DOHH2 (cell line): ENCODE data around the gene SRA1.
A peak's percentile ranks its signal among the peaks of the same experiment; 100 is the strongest.

Experiments used
- H3F3A ChIP-seq: fragments of 200-600 bp; sonication (generic), shearing (Covaris generic); 2 replicates; pipeline ENCODE4 v1.6.0; 2016; ENCODE audit warnings: antibody characterized with exemption, mild to moderate bottlenecking; ENCODE audit not compliant: control insufficient read depth, insufficient read depth
- H3K27ac ChIP-seq: fragments of 200-600 bp; sonication (generic); 2 replicates; pipeline ENCODE4 v1.5.1; 2014; ENCODE audit warnings: low read depth, mild to moderate bottlenecking, low read length, moderate library complexity
- H3K27me3 ChIP-seq: fragments of 200-600 bp; sonication (generic); 2 replicates; pipeline ENCODE4 v1.6.1; 2014; ENCODE audit warnings: mild to moderate bottlenecking, low read length, mixed read lengths; ENCODE audit not compliant: control insufficient read depth
- H3K36me3 ChIP-seq: fragments of 200-600 bp; sonication (generic); 2 replicates; pipeline ENCODE4 v1.6.1; 2014; ENCODE audit warnings: mild to moderate bottlenecking, low read length, moderate library complexity, mixed read lengths; ENCODE audit not compliant: control insufficient read depth
- H3K4me1 ChIP-seq: fragments of 200-600 bp; sonication (generic); 2 replicates; pipeline ENCODE4 v1.6.1; 2014; ENCODE audit warnings: mild to moderate bottlenecking, low read length, mixed read lengths; ENCODE audit not compliant: control insufficient read depth
- H3K4me2 ChIP-seq: fragments of 200-600 bp; sonication (generic); 2 replicates; pipeline ENCODE4 v1.6.0; 2014; ENCODE audit warnings: mild to moderate bottlenecking, low read length, moderate library complexity
- H3K4me3 ChIP-seq: fragments of 200-600 bp; sonication (generic); 2 replicates; pipeline ENCODE4 v1.5.1; 2014; ENCODE audit warnings: mild to moderate bottlenecking, low read length, mixed read lengths
- H3K79me2 ChIP-seq: fragments of 200-600 bp; sonication (generic); 2 replicates; pipeline ENCODE4 v1.6.1; 2014; ENCODE audit warnings: mild to moderate bottlenecking, low read length, mixed read lengths; ENCODE audit not compliant: control insufficient read depth
- H3K9me2 ChIP-seq: fragments of 200-600 bp; sonication (generic); replicated peaks from 2 replicates; pipeline ENCODE4 v1.6.1; 2014; ENCODE audit warnings: mild to moderate bottlenecking, low read length, mixed read lengths; ENCODE audit not compliant: control insufficient read depth
- H3K9me3 ChIP-seq: fragments of 200-600 bp; sonication (generic); 2 replicates; pipeline ENCODE4 v1.6.1; 2014; ENCODE audit warnings: antibody characterized with exemption, low read length, mixed read lengths; ENCODE audit not compliant: control insufficient read depth, insufficient read depth
- H4K20me1 ChIP-seq: fragments of 200-600 bp; sonication (generic); 2 replicates; pipeline ENCODE4 v1.6.0; 2014; ENCODE audit warnings: low read depth, mild to moderate bottlenecking, antibody characterized with exemption, low read length, moderate library complexity; ENCODE audit not compliant: control insufficient read depth, insufficient read depth
- CTCF ChIP-seq: fragments of 200-600 bp; sonication (generic); IDR thresholded peaks from one replicate; pipeline ENCODE4 v1.5.1; 2014; ENCODE audit warnings: antibody characterized with exemption, mild to moderate bottlenecking, low read depth, low read length; ENCODE audit not compliant: poor library complexity, severe bottlenecking
- EZH2phosphoT487 ChIP-seq: fragments of 200-600 bp; sonication (generic); IDR thresholded peaks from 2 replicates; pipeline ENCODE4 v1.6.1; 2017; ENCODE audit warnings: borderline replicate concordance, mild to moderate bottlenecking, antibody characterized with exemption, low read length, moderate library complexity, mixed read lengths

SRA1 gene

DNA sequence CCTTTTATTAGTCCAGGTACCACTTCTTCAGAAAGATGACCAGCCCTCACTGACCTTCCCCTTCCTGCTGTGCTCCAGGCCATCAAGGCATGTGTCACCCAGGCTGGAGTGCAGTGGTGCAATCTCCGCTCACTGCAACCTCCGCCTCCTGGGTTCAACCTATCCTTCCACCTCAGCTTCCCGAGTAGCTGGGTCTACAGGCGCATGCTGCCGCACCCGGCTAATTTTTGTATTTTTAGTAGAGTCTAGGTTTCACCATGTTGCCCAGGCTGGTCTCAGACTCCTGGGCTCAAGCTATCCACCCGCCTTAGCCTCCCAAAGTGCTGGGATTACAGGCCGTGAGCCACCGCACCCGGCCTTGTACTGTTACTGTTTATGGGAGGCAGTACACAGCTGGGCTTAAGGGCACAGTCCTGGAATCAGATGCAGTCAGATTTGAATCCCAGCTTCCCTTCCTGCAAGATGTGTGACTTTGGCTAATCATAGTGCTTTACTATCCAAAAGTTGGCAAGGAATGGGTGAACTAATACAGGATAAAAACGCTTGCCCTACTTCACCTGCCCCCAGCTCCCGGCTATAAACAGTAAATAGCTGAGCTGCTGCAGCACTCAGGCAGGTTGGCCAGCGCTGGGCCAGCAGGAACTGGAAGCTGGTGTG, 10.3 kb downstream of the SRA1 start:
- Histone ChIP-seq H3K79me2 (peaks cover 7% of the 10 kb centered on the region; the same call in 1 of the 2 replicates), H4K20me1 (no peaks in the 10 kb centered on the region), H3K4me3 (peak overlapping the region; percentile 80), H3K4me1 (peaks cover 29% of the 10 kb centered on the region), H3K36me3 (peaks cover 53% of the 10 kb centered on the region), H3F3A (peaks cover 7% of the 10 kb centered on the region), H3K27ac (no peak overlapping the region), H3K9me2 (no peaks in the 10 kb centered on the region), H3K9me3 (no peaks in the 10 kb centered on the region), H3K4me2 (peak overlapping the region; percentile 97), H3K27me3 (no peaks in the 10 kb centered on the region)
- TF ChIP-seq CTCF (no peak), EZH2phosphoT487 (no peak)

DNA sequence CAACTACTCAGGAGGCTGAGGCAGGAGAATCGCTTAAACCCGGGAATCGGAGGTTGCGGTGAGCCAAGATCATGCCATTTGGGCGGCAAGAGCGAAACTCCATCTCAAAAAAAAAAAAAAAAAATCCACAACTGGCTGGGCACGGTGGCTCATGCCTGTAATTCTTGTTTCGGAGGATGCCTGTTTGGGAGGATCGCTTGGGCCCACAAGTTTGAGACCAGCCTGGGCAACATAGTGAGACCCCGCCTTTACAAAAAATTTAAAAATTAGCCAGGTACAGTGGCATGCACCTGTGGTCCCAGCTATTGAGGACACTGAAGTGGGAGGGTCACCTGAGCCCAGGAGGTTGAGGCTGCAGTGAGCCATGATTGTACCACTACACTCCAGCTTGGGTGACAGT, 11.7 kb downstream of the SRA1 start:
- no peaks in the 10 kb centered on the region for H4K20me1 ChIP-seq
- H3K9me2 ChIP-seq, result no peaks in the 10 kb centered on the region
- no peak overlapping the region for H3K4me3 ChIP-seq
- H3K27me3 ChIP-seq, result no peaks in the 10 kb centered on the region
- TF ChIP-seq EZH2phosphoT487 (no peak), CTCF (no peak)
- H3K36me3 ChIP-seq, result peaks cover 53% of the 10 kb centered on the region
- no peaks in the 10 kb centered on the region for H3K9me3 ChIP-seq
- H3K4me2 ChIP-seq, result no peak overlapping the region
- H3F3A ChIP-seq, result peaks cover 7% of the 10 kb centered on the region
- peaks cover 7% of the 10 kb centered on the region; the same call in 1 of the 2 replicates for H3K79me2 ChIP-seq
- H3K4me1 ChIP-seq, result peaks cover 29% of the 10 kb centered on the region
- H3K27ac ChIP-seq, result no peak overlapping the region

DNA sequence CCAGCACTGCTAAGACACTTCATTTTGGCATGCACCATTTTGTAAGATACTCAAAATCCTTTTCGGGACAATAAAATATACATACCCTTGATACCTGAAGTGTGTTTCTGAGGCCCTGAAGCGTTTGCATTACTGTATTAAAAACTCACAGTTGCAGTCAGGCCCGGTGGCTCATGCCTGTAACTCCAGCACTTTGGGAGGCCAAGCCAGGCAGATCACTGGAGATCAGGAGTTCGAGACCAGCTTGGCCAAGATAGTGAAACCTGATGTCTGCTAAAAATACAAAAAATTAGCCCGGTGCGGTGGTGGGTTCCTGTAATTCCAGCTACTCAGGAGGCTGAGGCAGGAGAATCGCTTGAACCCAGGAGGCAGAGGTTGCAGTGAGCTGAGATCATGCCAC, 12.3 kb downstream of the SRA1 start:
- Histone ChIP-seq H4K20me1 (no peaks in the 10 kb centered on the region), H3K4me3 (no peak overlapping the region), H3K4me1 (peaks cover 29% of the 10 kb centered on the region), H3F3A (peaks cover 7% of the 10 kb centered on the region), H3K9me3 (no peaks in the 10 kb centered on the region), H3K9me2 (no peaks in the 10 kb centered on the region), H3K4me2 (no peak overlapping the region), H3K27ac (no peak overlapping the region), H3K36me3 (peaks cover 53% of the 10 kb centered on the region), H3K27me3 (no peaks in the 10 kb centered on the region), H3K79me2 (peaks cover 7% of the 10 kb centered on the region; the same call in 1 of the 2 replicates)
- TF ChIP-seq CTCF, result no peak
- no peak for TF ChIP-seq EZH2phosphoT487
